Ovary (tissue), 9 donors: Measurements from ENCODE around the gene EYA4. TPM values are rescaled to one million over a fixed set of nuclear protein-coding genes. Genes with fewer than 3 reads are reported as not detected.

Experiments
- DNase-seq, 5 donors: peaks; one replicate each; pipeline ENCODE4 v3.0.0-alpha.2; 2019 to 2020
- H3K27ac ChIP-seq, 2 donors: fragments of 200-600 bp; one replicate each; pipeline versions ENCODE4 v1.5.1 to v1.8.0; 2019 to 2022
- H3K27me3 ChIP-seq: fragments of 200-600 bp; one replicate; pipeline ENCODE4 v1.8.0; 2022
- H3K36me3 ChIP-seq: fragments of 200-600 bp; sonication (generic); one replicate; pipeline ENCODE4 v1.5.1; 2019
- H3K4me1 ChIP-seq: one replicate; pipeline ENCODE4 v1.8.1; 2013; ENCODE audit warnings: mild to moderate bottlenecking, moderate library complexity; ENCODE audit not compliant: insufficient read depth
- H3K4me3 ChIP-seq: fragments of 200-600 bp; sonication (generic); one replicate; pipeline ENCODE4 v1.5.1; 2017
- H3K9me3 ChIP-seq, 2 donors: fragments of 200-600 bp in 1 of 2; sonication (generic) in 1 of 2; one replicate each; pipeline versions ENCODE4 v1.5.1 to v1.8.1; 2013 to 2019; ENCODE audit warnings: mild to moderate bottlenecking in 1 of 2, moderate library complexity in 1 of 2
- CTCF ChIP-seq, 3 donors: fragments of 450-650 bp in 2 of 3; fragments of 200-600 bp in 1 of 3; IDR thresholded peaks; one replicate each; pipeline versions ENCODE4 v1.5.1 to v1.8.0; 2016 to 2022; ENCODE audit warnings: antibody characterized with exemption in 3 of 3, mild to moderate bottlenecking in 1 of 3
- EP300 ChIP-seq: sonication (generic); formaldehyde crosslinking; IDR thresholded peaks from one replicate; pipeline ENCODE4 v1.6.1; 2017; ENCODE audit warnings: antibody characterized with exemption
- POLR2A ChIP-seq: fragments of 450-650 bp; IDR thresholded peaks from one replicate; pipeline ENCODE4 v1.6.1; 2017; ENCODE audit warnings: antibody characterized with exemption, mild to moderate bottlenecking, moderate library complexity
- WGBS, 3 donors: extraction: QIAGEN DNeasy Blood & Tissue Kit in 1 of 3; methylation state at CpG; one replicate each; pipeline versions ENCODE4 v1.1.5 to v1.1.7; 2013 to 2017; 5-methylcytosine and 5-hydroxymethylcytosine counted together
- intact Hi-C, 4 donors: fragments of 100-400 bp; cut with DNase I; formaldehyde crosslinking; loops; one replicate each; pipeline versions ENCODE4 v1.11.0 to v1.15.1; 2022 to 2023
- polyA plus RNA-seq, 2 donors: library from polyadenylated mRNA; stranded (reverse); fragments of 200-250 nt in 1 of 2; fragments of 350-450 nt in 1 of 2; fragmentation: Illumina TruSeq in 1 of 2; extraction: RNeasy Lipid Tissue Mini Kit (QIAGEN cat#74804) in 1 of 2; gene quantifications; one replicate each; pipeline ENCODE4 v1.2.3, GENCODE V29; 2013 to 2014
- total RNA-seq, 7 donors: library from RNA; depleted of rRNA in 2 of 7; stranded (reverse); fragments of >200 nt in 2 of 7; fragmentation: NEBNext Ultra II Directional in 3 of 7; extraction: Animal tissue kit (Norgen Biotek cat#: 25700) in 3 of 7; gene quantifications; one replicate each; pipeline versions ENCODE4 v1.1.0 to v1.2.4, GENCODE V29; 2016 to 2023
- donor health status: DM: no; HTN: no; CAD: no; lungs with moderate emphysema.
- donor health status: DM: no; HTN: no; CAD: no.
- donor health status: Bipolar disorder and iron deficiency.
- donor health status: DM: yes; HTN: yes; CAD: no.
- donor health status: DM: no; HTN: no; CAD: no.
- donor health status: DM: yes; HTN: yes; CAD: no.

Gene EYA4
- total and polyA plus RNA-seq, 9 donors, result 0.08 to 17.8 (median 2.0) TPM

- H3K27me3 ChIP-seq, result no peaks in the 10 kb centered on the region
- no peak overlapping the region for H3K27ac ChIP-seq
- TF ChIP-seq CTCF (IDR thresholded peaks at IDR 0.05) (no peak), POLR2A (no peak), EP300 (no peak)
- H3K9me3 ChIP-seq, result no peaks in the 10 kb centered on the region
- no peaks in the 10 kb centered on the region for H3K36me3 ChIP-seq
- DNase-seq, result no peak
- 87 to 93% (median 90%) methylated on average over 8 of the region's 8 CpGs for WGBS, 3 donors
- H3K4me1 ChIP-seq, result no peaks in the 10 kb centered on the region
- intact Hi-C loops, result no loop called here
- H3K4me3 ChIP-seq, result no peak overlapping the region
Measured at GRCh38 chr6:133404728-133405127, 163.6 kb downstream of the EYA4 start.

- Histone ChIP-seq H3K4me1 (no peaks in the 10 kb centered on the region), H3K27ac (no peak overlapping the region), H3K27me3 (no peaks in the 10 kb centered on the region), H3K9me3 (no peaks in the 10 kb centered on the region), H3K4me3 (no peak overlapping the region), H3K36me3 (no peaks in the 10 kb centered on the region)
- TF ChIP-seq CTCF (IDR thresholded peaks at IDR 0.05) (no peak), EP300 (no peak), POLR2A (no peak)
- 74 to 86% (median 75%) methylated on average over 3 of the region's 3 CpGs for WGBS, 3 donors
- no peak for DNase-seq
- intact Hi-C loops, result no loop called here
Measured at GRCh38 chr6:133407320-133408100, 166.4 kb downstream of the EYA4 start.

GRCh38 chr6:133408132-133408531 lies 167.0 kb downstream of the EYA4 start:
- DNase-seq, result no peak
- Histone ChIP-seq H3K4me1 (no peaks in the 10 kb centered on the region), H3K9me3 (no peaks in the 10 kb centered on the region), H3K36me3 (no peaks in the 10 kb centered on the region), H3K4me3 (no peak overlapping the region), H3K27me3 (no peaks in the 10 kb centered on the region), H3K27ac (no peak overlapping the region)
- WGBS, 3 donors, result 71 to 82% (median 76%) methylated on average over 2 of the region's 2 CpGs
- intact Hi-C loops, result no loop called here
- TF ChIP-seq POLR2A, result no peak
- TF ChIP-seq EP300, result no peak
- no peak for TF ChIP-seq CTCF (IDR thresholded peaks at IDR 0.05)

- 90 to 95% (median 91%) methylated on average over 3 of the region's 3 CpGs for WGBS, 3 donors
- no peaks in the 10 kb centered on the region for H3K36me3 ChIP-seq
- intact Hi-C loops, result no loop called here
- H3K27ac ChIP-seq, result no peak overlapping the region
- no peak for DNase-seq
- H3K27me3 ChIP-seq, result no peaks in the 10 kb centered on the region
- H3K4me1 ChIP-seq, result no peaks in the 10 kb centered on the region
- no peak for TF ChIP-seq EP300
- TF ChIP-seq CTCF (IDR thresholded peaks at IDR 0.05), result no peak
- TF ChIP-seq POLR2A, result no peak
- H3K9me3 ChIP-seq, result no peaks in the 10 kb centered on the region
- no peak overlapping the region for H3K4me3 ChIP-seq
Measured at GRCh38 chr6:133408543-133408942, 167.4 kb downstream of the EYA4 start.
